Measurements from ENCODE around the gene VSTM2B. TPM values are rescaled to one million over a fixed set of nuclear protein-coding genes. Genes with fewer than 3 reads are reported as not detected.
A peak's percentile ranks its signal among the peaks of the same experiment; 100 is the strongest.
"Not testable (repeated sequence)": the region's sequence is repeated elsewhere in the genome, so short reads cannot be mapped to it uniquely, and the experiment has no call there.

VSTM2B gene
- polyA plus RNA-seq (ENCODE audit: insufficient read length), result 0.18 TPM

DNA sequence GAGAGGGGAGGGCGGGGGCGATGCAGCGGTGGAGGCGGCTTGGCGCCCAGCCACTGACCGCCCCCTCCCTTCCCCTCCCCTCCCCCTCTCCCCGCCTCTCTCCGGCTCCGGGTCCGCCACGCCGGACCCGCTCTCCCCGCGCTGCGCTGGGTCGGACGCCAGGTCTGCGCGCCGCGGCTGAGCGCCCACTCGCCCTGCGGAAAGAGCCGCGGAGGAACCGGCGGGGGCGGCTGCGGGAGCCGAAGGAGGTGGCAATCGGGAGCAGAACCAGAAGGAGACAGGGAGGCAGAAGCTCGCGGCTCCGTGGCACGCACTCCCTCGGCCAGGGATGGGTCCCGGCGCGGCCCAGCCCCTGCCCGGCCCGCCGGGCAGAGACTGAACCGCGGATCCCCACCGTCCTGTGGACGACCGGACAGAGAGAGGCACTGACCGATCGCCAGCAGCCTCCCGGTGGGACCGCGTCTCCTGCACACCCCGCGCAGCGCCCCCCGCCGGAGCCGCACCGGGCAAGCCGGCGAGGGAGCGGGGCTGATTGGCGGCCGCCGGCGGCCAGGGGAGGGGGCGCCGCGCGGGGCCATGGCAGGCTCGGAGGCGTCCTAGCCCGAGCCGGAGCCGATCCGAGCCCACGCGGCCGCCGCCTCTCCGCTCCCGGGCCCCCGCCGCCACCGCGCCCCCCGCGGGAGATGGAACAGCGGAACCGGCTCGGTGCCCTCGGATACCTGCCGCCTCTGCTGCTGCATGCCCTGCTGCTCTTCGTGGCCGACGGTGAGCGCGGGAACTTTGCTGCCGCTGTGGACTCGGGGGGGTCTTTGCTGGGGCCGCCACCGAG lies at the start of gene VSTM2B:
Gene VSTM2B (plus strand): TSS at position 94 of the 829 bp plus-strand sequence. CDS start 590 bp downstream, at position 684.
- DNase-seq (ENCODE audit: low read depth), result no peak

DNA sequence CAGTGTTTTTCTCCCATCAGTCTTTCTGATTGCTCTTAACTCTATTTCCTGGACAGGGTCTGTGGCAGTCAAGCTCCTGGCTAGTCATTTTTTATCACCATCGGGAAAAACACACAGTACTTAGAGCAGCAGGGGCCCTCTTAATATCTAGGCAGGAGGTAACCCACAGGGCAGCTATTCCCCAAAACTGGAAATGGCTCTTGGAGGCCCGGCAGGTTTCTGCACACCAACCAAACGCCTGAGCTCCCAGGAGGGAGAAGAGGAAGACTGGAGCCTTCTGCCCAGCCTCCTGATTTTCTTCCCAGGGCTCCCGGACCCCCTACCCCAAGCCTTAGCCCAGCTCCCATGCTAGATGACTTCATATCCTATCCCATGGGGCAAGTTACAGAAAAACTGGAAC lies 49.3 kb upstream of the VSTM2B start:
- DNase-seq (ENCODE audit: low read depth), result no peak

DNA sequence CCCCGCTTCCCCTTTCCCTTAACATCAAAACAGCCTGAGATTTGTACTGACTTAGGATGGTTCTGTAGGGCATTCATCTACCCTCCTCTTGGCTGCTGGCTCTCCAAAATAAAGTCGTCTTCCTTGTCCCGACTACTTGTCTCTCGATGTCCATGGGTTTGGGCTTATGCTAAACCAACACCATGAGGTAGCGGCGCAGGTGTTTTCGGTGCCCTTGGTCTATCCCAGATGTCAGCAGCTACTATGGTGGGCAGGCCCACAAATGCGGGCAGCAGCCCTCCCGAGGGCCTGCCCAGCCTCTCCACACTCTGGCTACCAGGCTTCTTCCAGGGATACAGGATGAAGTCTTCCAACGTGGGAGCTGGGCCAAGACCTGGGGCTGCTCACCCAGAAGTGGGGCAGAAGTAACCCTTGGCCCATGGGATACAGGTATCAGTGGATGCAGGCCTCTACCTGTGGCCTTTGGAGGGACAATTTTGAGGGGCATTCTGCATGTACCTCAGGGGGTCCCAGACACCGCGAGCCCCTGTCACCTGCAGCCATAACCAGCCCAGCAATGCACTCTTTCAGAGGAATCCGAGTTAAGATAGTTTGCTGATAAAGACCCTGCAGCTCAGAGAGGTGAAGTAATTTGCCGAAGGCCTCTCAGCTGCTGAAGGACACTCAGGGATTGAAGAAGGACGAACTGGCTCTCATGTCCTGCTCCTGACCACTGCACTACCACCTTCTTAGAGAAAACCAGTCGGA lies 47.8 kb upstream of the VSTM2B start:
- DNase-seq (ENCODE audit: low read depth), result no peak

DNA sequence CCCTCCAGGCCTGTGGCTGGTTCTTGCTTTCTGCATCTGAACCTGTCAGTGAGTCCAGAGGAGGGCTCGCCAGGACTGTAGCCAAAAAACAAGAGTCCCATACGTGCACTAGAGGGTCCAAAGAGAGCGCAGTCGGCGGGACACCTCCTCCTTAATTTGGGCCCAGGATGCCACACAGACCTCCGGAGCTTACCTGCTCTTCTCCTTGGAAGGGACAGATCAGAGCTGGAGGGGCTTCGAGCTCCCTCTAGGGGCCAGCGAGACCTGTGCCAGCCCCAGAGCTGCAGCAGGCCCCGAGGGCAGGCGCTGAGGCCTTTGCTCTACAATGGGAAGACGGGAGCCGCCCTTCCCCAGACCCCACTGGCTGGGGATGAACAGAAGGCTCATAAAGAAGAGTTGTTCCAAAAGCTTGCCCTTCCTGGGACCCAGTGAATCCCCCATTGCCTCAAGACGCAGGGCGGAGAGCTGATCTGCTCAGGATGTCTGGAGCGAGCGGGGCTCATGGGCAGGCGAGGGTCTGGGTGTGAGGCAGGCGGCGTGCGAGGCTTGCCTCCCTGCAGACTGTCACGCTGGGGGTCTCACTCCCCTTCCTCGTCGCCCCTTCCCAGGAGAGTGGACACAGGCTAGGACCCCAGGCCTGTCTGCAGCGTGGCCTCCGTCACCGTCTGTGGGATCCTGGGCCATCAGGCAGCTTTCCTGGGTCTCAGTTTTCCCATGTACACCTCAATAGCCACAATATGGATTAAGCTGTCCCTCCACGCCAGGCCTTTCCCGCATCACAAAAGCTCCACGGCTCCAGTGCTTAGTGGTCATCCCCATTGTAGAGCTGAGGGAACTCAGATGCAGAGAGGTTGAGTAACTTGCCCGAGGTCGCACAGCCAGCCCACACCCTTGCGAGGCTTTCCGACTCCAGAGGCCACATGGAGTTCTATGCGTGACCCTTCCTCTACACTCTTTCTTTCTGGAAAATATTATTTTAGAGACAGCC lies 46.9 kb upstream of the VSTM2B start:
- DNase-seq (ENCODE audit: low read depth), result no peak

DNA sequence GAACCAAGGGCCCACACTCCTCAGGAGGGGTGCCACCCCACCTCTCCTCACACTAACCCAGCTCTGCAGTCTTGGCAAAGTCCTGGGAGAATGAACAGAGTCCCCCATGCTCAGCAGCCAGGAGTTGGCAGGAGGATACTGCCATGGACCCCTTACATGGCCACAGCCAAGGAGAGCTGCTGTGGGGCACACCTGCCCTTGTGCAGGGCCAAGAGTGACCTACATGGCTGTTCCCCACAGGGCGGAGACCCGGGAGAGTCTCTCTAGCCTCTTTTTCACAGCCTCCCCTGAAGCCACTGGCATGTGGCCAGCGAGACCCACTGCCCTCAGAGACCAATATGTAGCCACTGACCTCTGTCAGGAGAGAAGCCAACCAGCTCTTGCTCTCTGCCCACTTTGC lies 45.9 kb upstream of the VSTM2B start:
- DNase-seq (ENCODE audit: low read depth), result no peak

DNA sequence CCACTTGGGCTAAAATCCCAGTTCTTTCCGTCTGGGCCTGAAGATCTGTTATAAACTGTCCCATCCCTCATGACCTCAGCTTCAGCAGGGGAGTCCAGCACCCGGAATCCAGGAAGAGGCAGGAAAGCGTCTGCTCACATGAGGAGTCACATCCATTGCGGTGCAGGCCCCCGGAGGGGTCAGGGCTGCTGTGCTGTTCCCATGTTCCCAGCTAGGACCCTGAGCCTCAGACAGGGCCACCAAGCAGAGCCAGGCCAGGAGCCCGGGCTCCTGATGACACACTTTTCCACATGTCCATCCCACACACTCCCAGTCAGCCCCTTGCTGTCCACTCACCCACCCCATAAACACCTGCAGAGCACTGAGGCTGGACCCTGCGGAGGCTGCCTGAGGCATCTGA lies 45.3 kb upstream of the VSTM2B start:
- no peak for DNase-seq (ENCODE audit: low read depth)

DNA sequence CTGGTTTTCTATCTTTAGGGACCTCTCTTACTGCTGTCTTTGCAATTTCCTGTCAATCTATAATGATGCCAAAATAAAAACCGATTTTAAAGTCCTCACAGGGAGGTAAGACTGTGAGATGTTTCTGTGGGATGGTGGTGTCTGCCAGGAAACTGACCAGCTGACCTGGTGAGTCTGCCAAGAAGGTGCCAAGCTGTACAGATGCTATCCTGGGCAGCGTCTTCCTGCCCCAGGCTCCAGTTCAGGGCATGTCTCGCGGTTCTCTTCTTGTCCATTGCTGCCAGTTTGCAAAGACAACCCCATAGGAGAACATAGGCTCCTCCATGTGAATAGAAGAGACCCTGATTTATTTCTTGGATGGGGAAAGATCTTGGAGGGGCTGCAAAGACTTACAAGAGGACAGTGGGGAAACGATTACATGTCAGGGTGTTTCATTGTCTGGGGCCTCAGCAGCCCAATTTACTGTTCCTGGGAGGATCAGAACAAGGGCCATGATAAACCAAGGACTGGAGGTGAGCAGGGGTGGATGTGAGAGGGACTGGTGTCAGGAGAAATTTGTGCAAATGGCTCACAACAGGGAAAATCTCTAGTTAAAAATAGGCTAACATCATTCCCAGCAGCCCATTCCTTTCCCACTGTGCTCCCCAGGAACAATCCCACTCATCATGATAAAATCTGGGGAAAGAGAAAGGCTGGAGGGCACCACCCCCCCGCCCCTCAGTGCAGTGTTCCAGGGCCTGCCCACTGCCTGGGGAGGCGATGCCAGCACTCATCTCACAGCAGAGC lies 42.7 kb upstream of the VSTM2B start:
- no peak for DNase-seq (ENCODE audit: low read depth)

DNA sequence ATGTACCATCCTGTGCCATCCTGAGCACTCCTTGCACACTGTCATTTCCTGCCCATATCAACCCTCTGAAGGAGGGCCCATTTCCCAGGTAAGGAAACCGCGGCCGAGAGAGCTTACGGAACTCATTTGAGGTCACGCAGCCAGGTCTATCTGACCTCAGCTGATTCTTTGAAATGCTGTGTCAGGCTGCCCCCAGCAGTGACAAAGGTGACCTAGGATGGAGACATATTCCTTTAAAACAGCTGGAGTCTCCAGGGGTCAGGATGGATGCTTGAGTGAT lies 42.2 kb upstream of the VSTM2B start:
- no peak for DNase-seq (ENCODE audit: low read depth)

DNA sequence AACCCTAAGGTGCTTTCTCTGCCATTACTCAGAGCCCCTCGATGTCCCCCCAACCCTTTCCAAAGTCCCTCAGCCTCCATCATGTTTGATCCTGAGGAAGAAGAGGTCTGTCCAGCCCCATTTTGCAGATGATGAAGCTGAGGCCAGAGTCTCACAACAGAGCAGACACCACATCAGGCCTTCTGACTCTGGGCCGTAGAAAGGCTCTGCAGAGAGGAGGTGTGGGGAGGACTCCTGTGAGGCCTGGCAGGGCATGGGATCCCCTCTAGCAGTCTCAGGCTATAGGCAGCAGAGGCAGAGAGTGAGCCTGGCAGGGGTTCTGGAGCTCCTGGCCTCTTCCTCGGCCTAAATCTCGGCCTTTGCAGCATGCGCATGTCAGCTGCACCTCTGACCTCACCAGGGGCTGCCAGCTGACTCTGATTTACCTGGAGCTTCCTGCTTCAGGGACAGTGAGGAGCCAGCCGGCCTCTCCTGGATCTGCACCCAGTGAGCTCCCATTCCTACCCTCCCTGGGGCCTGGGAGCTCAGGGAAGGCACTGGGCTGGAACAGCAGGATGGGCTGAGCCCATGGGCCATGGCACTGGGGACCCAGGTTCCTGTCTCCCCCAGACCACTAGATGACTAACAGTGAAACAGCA lies 41.7 kb upstream of the VSTM2B start:
- DNase-seq (ENCODE audit: low read depth), result no peak

DNA sequence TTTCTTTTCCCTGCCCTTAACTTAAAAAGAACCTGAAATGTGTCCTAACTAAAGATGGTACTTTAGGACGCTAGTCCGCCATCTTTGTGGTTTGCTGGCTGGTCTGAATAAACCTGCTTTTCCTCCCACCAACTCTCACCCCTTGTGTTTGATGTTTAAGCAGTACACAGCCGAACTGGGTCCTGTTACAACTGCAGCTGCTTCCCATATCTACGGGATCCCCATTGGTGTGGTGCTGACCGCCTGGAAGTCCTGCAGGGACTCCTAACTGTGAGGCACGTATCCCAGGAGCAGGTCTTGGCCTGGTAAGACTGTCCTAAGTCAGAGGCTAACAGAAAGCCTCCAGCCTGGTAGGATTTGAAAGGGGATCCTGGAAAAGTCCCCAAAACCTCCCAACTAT lies 40.9 kb upstream of the VSTM2B start:
- no peak for DNase-seq (ENCODE audit: low read depth)

DNA sequence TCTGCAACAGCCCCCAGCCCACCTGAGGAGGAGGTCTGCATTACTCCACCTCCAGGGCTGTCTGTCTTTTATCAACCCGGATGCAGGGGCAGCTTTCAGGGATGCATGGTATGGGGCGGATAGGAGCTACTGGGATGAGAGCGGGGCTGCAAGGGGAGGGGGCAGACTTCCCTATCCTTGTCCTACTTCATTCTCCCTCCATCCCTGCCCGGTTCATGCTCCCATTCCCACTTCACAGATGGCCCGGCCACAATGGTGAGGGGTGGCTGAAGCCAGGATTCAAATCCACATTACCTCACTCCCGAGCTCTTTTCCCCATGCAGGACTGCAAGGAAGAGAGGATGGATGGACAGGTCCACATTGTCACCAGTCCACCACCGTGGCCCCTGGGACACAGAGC lies 40.5 kb upstream of the VSTM2B start:
- no peak for DNase-seq (ENCODE audit: low read depth)

DNA sequence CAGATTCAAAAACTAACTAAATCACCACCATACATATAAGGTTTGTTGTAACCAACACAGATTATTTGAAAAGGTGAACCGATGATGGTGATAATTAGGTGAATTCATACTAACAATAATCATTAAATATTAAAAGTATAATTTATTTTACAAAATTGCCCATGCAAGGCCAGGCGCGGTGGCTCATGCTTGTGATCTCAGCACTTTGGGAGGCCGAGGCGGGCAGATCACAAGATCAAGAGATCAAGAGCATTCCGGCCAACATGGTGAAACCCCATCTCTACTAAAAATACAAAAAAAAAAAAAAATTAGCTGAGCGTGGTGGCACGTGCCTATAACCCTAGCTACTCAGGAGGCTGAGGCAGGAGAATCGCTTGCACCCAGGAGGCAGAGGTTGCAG lies 38.8 kb upstream of the VSTM2B start:
- DNase-seq (ENCODE audit: low read depth), result not testable (repeated sequence)

DNA sequence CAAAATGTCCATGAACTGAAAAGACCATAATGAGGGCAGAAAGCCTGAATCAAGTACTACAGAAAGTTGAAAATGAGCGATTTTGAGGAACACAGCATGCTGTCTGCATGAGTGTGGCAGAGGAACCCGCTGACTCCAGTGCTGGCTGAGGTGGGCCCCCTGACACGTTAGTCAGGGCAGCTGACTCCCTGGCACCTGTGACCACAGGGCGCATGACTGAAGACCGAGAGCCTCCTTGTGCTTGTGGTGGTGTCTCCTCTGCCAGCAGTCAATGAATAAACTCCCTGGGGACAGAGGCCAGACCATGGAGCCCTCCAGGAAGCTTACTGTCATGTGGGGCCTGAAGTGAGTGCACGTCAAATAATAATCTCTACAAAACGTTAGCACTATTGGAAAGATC lies 38.4 kb upstream of the VSTM2B start:
- no peak for DNase-seq (ENCODE audit: low read depth)

DNA sequence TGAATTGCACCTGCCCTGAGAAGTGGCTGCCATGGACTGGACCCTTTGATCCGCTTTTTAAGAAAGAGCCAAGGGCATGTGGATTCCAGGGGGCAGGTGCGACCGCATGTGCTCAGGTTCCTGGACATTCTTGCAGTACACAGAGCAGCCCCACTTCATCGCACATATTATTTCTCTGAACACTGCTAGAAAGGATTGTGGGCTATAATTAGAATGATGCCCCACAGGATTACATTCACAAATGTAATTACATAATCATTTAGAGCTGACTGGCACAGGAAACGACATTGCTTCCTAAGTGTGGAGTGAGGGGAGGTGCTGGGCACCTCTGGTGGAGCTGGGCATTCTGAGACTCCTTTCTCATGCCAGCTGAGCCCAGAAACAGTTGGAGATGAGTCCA lies 37.5 kb upstream of the VSTM2B start:
- no peak for DNase-seq (ENCODE audit: low read depth)

DNA sequence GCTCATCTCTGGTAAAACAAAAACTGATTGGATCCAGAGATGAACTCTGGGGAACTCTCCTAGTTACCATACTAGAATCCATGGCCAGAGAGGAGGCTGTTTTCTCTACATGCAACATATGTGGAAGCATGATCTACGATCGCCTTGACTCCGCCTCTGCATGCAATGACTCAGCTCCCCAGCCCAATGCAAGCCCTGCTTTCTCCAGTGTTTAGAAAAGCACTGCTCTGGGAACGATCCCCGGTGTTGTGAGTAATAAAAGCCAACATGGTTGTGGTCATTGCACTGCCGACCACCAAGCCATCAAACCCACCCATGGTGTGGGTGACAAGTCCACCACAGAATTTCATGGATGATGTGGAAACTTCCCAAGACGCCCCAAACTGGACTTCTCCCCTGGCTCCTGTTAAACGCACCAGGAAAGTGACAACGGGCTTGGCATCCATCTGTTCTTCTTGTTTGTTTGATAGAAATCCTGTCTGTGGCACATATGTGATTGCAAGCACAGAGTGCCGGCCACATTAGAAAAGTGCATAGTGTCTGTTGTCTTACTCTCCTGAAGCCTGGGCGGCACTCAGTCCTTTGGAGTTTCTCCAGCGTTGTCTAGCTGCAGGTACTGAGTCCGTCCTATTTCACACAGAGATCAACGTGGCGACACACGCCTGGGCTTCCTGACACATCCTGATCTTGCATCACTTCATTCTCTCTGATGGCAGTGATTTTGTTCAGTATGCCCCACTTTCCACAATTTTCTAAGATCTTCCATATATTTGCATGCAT lies 36.4 kb upstream of the VSTM2B start:
- no peak for DNase-seq (ENCODE audit: low read depth)

DNA sequence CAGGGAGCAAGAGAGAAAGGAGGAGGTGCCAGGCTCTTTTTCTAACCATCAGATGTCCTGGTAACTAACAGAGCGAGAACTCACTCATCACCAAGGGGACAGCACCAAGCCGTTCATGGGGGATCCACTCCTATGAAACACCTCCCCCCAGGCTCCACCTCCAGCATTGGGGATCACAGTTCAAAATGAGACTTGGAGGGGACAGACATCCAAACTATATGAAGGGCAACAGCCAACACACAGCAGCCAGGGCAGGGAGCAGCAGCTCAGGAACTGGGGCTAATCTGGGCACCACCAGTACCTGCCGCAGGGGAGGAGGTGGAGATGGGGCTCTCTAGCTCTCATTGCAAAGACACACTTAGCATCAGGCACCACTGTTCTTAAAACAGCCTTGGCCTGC lies 34.3 kb upstream of the VSTM2B start:
- DNase-seq (ENCODE audit: low read depth), result no peak

DNA sequence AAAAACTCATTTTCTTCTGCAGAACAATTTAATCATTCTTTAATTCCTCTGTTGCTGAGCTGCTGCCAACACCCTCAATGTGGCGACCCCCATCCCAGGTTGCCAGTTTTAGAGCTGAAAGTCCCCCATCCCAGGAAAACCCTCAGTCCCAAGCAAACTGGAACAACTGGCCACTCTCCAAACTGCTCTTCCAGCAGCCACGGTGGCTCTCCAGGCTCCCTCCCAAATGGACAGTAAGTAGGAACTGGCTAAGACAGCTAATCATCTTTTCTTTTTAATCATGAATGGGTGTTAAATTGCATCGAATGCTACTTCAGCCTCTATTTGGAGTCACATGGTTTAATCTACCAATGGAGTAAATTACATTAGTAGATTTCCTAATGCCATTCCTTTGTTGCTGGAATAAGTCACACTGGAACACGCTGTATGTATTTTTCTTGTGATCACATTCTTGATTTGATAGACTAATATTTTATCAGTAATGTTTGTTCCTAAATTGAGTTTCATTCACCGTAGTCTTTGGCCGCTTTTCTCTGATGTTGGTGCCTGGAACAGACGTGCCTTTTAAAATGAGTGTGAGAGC lies 33.7 kb upstream of the VSTM2B start:
- DNase-seq (ENCODE audit: low read depth), result no peak

DNA sequence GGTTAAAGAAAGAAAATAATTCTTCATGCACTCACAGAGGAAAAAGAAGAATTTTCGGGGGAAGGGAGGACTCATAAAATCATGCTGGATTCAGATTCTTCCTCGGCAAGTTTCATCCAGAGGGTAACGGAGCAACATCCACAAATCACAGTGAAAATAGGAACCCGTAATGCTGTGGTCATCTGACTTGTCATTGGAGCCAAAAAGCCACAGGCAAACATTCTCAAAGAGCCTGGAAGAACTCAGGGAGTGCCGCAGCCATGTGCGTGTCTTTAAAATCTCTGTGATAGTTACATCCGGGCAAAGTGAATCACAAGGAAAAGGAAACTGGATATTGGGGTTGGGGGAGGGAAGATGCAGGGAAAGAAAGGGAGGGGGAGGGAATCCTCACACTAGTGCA lies 33.0 kb upstream of the VSTM2B start:
- peak; percentile 36 for DNase-seq (ENCODE audit: low read depth)

DNA sequence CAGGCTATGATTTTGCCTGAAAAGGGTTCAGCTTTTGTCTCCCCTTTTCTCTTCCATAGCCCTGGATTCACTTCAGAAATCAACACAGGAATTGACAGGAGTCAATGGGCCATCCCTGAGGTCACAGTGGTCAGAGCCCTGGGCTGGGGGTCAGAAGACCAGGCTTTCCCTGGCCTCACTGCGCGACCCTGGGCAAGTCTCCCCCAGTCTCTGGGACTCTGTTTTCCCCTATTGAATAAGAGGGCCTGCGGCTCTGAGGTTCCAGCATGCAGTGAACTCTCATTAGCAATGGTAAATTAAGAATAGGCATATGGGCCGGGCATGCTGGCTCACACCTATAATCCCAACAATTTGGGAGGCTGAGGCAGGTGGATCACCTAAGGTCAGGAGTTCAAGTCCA lies 30.7 kb upstream of the VSTM2B start:
- DNase-seq (ENCODE audit: low read depth), result no peak
